Measurements from ENCODE around the gene POLR1A.

- TF ChIP-seq EZH2 (IDR thresholded peaks at IDR 0.05; ENCODE audit: borderline replicate concordance, low read length): no peak
- no peak for TF ChIP-seq CTCF (conservative IDR thresholded peaks at IDR 0.05 in 1 of 2, IDR thresholded peaks at IDR 0.05 in 1 of 2; ENCODE audit: extremely low read depth in 1 of 2, insufficient read depth in 1 of 2, low read depth in 1 of 2, low read length in 2 of 2)
These were observed 48.9 kb downstream of the POLR1A start for GRCh38 chr2:86056590-86057331.

Measured in mammary epithelial cell (primary cell).